ENCODE measurements around the gene IGSF21. TPM values are rescaled to one million over a fixed set of nuclear protein-coding genes. Genes with fewer than 3 reads are reported as not detected.

IGSF21 gene
- total and polyA plus RNA-seq, 10 of the 15 experiments (the other 5 are each of a cell fraction or from before 2014, with no cell fraction given): 0.03 to 0.49 TPM; not detected in 8

GRCh38 chr1:18183533-18183932, 75.9 kb downstream of the IGSF21 start (continued):
- TF ChIP-seq BRCA1 (IDR thresholded peaks at IDR 0.05; ENCODE audit: low read depth, low read length) (no peak), IRF4 (IDR thresholded peaks at IDR 0.05; ENCODE audit: low read depth, low read length) (no peak), SRF (IDR thresholded peaks at IDR 0.05; ENCODE audit: low read depth in 2 of 2, low read length in 2 of 2) (no peak), NR2C2 (IDR thresholded peaks at IDR 0.05; ENCODE audit: borderline replicate concordance, control insufficient read depth, insufficient read length, low read depth) (no peak), PAX8 (IDR thresholded peaks at IDR 0.05) (no peak), BCL3 (IDR thresholded peaks at IDR 0.05; ENCODE audit: borderline replicate concordance, insufficient read depth, low read depth, low read length, poor library complexity, severe bottlenecking) (no peak), CTCF (IDR thresholded peaks at IDR 0.05 in 2 of 3, conservative IDR thresholded peaks at IDR 0.05 in 1 of 3; ENCODE audit: control insufficient read depth in 2 of 3, extremely low read depth in 1 of 3, insufficient read depth in 1 of 3, low read depth in 3 of 3, low read length in 3 of 3) (no peak)

DNA sequence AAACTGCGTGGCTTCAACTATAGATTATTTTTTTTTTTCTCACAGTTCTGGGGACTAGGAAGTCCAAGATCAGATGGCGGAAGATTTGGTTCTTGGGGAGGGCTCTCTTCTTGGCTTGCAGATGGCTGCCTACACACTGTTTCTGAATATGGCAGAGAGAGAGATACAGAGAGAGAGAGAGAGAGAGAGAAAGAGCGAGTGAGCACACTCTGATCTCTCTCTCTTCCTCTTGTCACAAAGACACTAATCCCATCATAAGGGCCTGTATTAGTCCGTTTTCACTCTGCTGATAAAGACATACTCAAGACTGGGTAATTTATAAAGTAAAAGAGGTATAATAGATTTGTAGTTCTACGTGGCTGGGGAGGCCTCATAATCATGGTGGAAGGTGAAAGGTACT, 79.5 kb downstream of the IGSF21 start:
- WGBS (ENCODE audit: insufficient coverage, insufficient replicate concordance, low lambda C conversion rate, missing lambda C conversion rate): 22% methylated on average over 5 of the region's 5 CpGs
- ChIA-PET SMC1A (ENCODE audit: uncharacterized antibody, unreplicated experiment) (no interaction called here), POLR2A (no interaction called here), CTCF (no interaction called here), RAD21 (ENCODE audit: unreplicated experiment) (no interaction called here)
- in situ Hi-C loops (cut with MboI): no loop called here
- Histone ChIP-seq H3K4me1 (ENCODE audit: control insufficient read depth, insufficient read depth, low read length) (no peaks in the 10 kb centered on the region), H3K27me3 (replicated peaks in 1 of 2; ENCODE audit: control insufficient read depth in 2 of 2, insufficient read depth in 2 of 2, low read length in 1 of 2) (peaks cover 0 to 3% of the 10 kb centered on the region in 2 experiments; a peak in 2 of 4 replicates), H3K4me3 (no peak overlapping the region), H3K79me2 (ENCODE audit: control insufficient read depth, insufficient read depth, low read length) (no peaks in the 10 kb centered on the region), H3K9ac (ENCODE audit: control insufficient read depth, insufficient read depth, low read length) (no peak overlapping the region), H3K36me3 (ENCODE audit: control insufficient read depth in 2 of 2, insufficient read depth in 2 of 2, low read length in 1 of 2) (no peaks in the 10 kb centered on the region), H4K20me1 (ENCODE audit: control insufficient read depth, insufficient read depth) (no peaks in the 10 kb centered on the region; the same call in 1 of the 2 replicates), H3K27ac (ENCODE audit: control insufficient read depth, insufficient read depth) (no peak overlapping the region), H3K4me2 (ENCODE audit: control insufficient read depth, insufficient read depth) (no peak overlapping the region), H3K9me3 (replicated peaks; ENCODE audit: control insufficient read depth, insufficient read depth, low read length) (no peaks in the 10 kb centered on the region), H2AFZ (ENCODE audit: control insufficient read depth, low read depth, low read length) (no peak overlapping the region)
- intact Hi-C loops (cut with micrococcal nuclease; ENCODE audit: unreplicated experiment): no loop called here
- TF ChIP-seq IKZF1 (conservative IDR thresholded peaks at IDR 0.05) (no peak), CBX5 (IDR thresholded peaks at IDR 0.05; ENCODE audit: low read depth) (no peak)
- TF ChIP-seq, protein P1, sequence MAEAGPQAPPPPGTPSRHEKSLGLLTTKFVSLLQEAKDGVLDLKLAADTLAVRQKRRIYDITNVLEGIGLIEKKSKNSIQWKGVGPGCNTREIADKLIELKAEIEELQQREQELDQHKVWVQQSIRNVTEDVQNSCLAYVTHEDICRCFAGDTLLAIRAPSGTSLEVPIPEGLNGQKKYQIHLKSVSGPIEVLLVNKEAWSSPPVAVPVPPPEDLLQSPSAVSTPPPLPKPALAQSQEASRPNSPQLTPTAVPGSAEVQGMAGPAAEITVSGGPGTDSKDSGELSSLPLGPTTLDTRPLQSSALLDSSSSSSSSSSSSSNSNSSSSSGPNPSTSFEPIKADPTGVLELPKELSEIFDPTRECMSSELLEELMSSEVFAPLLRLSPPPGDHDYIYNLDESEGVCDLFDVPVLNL (IDR thresholded peaks at IDR 0.05; ENCODE audit: low read depth, low read length): no peak
- DNase-seq (ENCODE audit: low read depth, low spot score): no peak
- FAIRE-seq: no peak
- no peak for ATAC-seq
- BruUV-seq (replicated peaks): no TSS peak

All from GM12878 (cell line).